ENCODE results near the gene GOLT1A. TPM values are rescaled to one million over a fixed set of nuclear protein-coding genes. Genes with fewer than 3 reads are reported as not detected.

The GOLT1A gene
- total RNA-seq, 1 donor from 2014 or later, result 22.4 TPM

GRCh38 chr1:204176049-204176448 lies 37.7 kb downstream of the GOLT1A start:
- H3K27me3 ChIP-seq, result no peaks in the 10 kb centered on the region
- DNase-seq (no peak), ATAC-seq (no peak)
- TF ChIP-seq CTCF (IDR thresholded peaks at IDR 0.05), result no peak
- H3K4me1 ChIP-seq, result no peaks in the 10 kb centered on the region
- H3K9me3 ChIP-seq, result no peaks in the 10 kb centered on the region
- intact Hi-C loops (cut with DNase I), result no loop called here
- no peak overlapping the region for H3K27ac ChIP-seq
- no peaks in the 10 kb centered on the region for H3K36me3 ChIP-seq
- H3K4me3 ChIP-seq, result no peak overlapping the region

GRCh38 chr1:204174958-204175357 lies 38.8 kb downstream of the GOLT1A start:
- H3K27me3 ChIP-seq, result no peaks in the 10 kb centered on the region
- ATAC-seq (no peak), DNase-seq (no peak)
- H3K4me1 ChIP-seq, result no peaks in the 10 kb centered on the region
- no peak overlapping the region for H3K27ac ChIP-seq
- TF ChIP-seq CTCF (IDR thresholded peaks at IDR 0.05), result no peak
- H3K9me3 ChIP-seq, result peaks cover 1% of the 10 kb centered on the region
- H3K36me3 ChIP-seq, result no peaks in the 10 kb centered on the region
- H3K4me3 ChIP-seq, result no peak overlapping the region
- intact Hi-C loops (cut with DNase I), result no loop called here

- H3K27ac ChIP-seq, result no peak overlapping the region
These were observed 41.3 kb downstream of the GOLT1A start for GRCh38 chr1:204172404-204173029.

GRCh38 chr1:204171751-204172178 lies 42.0 kb downstream of the GOLT1A start:
- TF ChIP-seq CTCF (IDR thresholded peaks at IDR 0.05), result no peak
- peak; percentile 35 for ATAC-seq
- DNase-seq, result no peak
- intact Hi-C loops (cut with DNase I), result no loop called here
- H3K27ac ChIP-seq, result no peak overlapping the region
- H3K4me1 ChIP-seq, result no peaks in the 10 kb centered on the region
- no peak overlapping the region for H3K4me3 ChIP-seq
- peaks cover 6% of the 10 kb centered on the region for H3K9me3 ChIP-seq
- no peaks in the 10 kb centered on the region for H3K36me3 ChIP-seq
- no peaks in the 10 kb centered on the region for H3K27me3 ChIP-seq

More at GRCh38 chr1:204172404-204173029, 41.3 kb downstream of the GOLT1A start:
- Histone ChIP-seq H3K4me1 (no peaks in the 10 kb centered on the region), H3K9me3 (peaks cover 6% of the 10 kb centered on the region), H3K4me3 (no peak overlapping the region), H3K36me3 (no peaks in the 10 kb centered on the region), H3K27me3 (no peaks in the 10 kb centered on the region)
- DNase-seq, result no peak
- TF ChIP-seq CTCF (IDR thresholded peaks at IDR 0.05), result no peak
- intact Hi-C loops (cut with DNase I), result no loop called here
- no peak for ATAC-seq

- intact Hi-C loops (cut with DNase I), result no loop called here
- H3K9me3 ChIP-seq, result peaks cover 6% of the 10 kb centered on the region
- no peaks in the 10 kb centered on the region for H3K27me3 ChIP-seq
- no peak for TF ChIP-seq CTCF (IDR thresholded peaks at IDR 0.05)
- DNase-seq, result no peak
- H3K4me1 ChIP-seq, result no peaks in the 10 kb centered on the region
- no peak overlapping the region for H3K27ac ChIP-seq
- H3K4me3 ChIP-seq, result no peak overlapping the region
- ATAC-seq, result no peak
- H3K36me3 ChIP-seq, result no peaks in the 10 kb centered on the region
These were observed 43.2 kb downstream of the GOLT1A start for GRCh38 chr1:204170494-204171155.
